Stimulated activated CD8-positive, alpha-beta memory T cell treated with anti-CD3 and anti-CD28 coated beads, Interleukin-7, amount 100 ng/mL, for 4 hours (primary cell): ENCODE results near the gene STEEP1.

Experiments used
- DNase-seq, 2 donors: peaks; one replicate each; pipeline ENCODE4 v3.0.0-alpha.2; 2020; ENCODE audit warnings: low read depth in 2 of 2

Gene STEEP1

GRCh38 chrX:119565107-119565663 is at the start of gene STEEP1:
STEEP1 (minus strand) TSS chrX:119565409; CDS start chrX:119565355, 54 bp downstream.
- DNase-seq, result peak; percentile 81 to 85

DNA sequence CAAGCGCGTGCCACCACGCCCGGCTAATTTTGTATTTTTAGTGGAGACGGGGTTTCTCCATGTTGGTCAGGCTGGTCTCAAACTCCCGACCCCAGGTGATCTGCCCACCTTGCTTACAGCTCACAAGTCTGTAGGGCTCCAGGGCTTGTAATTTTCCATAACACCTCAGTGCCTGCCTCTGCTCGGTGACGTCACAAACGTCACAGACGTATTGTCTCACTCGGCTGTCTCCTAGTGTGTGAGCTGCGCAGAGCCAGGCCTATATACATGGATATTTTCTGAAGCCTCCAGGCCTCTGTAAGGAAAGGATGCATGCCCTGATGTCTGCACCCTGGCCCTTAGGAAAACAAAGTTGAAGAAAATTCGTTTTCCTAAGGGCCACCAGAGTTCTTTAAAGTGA is 49.6 kb upstream of the STEEP1 start:
- DNase-seq, result no peak

DNA sequence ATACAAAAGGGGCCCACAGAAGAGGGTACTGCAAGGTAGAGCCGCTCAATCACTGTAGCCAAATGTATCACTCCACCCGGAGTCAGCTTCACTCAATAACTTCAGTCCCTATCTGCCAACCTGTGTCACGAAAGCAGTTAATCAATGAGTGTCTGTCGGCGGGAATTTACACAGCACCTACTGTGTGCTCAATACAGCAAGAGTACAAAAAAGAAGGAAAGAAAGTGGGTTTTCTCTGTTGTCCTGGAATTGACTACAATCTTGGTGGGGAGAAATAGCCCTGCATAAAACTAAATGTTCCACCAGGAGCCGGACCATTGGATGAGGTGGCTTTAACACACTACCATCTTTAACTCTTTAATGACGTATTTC is 41.8 kb upstream of the STEEP1 start:
- no peak for DNase-seq

DNA sequence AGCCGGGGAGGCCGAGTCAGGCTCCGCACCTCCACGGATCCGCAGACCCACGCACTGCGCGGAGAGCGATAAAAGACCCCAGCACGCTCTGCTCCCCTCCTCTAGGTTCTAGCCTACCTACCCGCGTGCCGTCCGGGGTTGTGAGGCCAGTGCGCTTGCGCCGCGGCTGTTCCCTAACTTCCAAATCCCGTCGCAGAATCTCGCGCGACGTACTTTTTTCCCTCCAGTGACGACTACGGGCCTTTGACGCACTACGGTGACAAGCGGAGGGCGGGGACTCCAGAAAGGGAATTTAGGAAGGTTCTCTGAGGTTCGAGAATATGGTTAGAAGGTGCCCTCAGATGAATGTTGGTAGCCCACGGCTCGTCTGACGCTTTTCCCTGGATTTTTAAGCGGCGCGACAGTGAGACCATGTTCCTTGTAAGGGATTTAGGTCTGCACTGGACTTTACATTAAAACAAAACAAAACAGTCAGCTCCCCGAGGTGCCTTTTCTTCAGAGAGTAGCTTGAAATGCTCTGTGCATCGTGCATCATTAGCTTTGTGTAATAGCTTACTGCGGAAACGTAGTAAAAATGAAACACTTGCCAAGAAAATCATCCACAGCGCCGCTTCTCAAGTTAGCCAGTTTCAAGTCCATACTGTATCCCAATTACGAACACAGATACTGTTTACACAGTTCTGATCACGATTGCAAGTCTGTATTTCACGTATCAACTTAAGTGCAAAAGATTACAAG is 41.2 kb upstream of the STEEP1 start, which contains the start of gene NKRF:
TSS of gene NKRF (minus strand) at position 145 of the 738 bp plus-strand sequence.
- DNase-seq, result peak; percentile 81 to 82

GRCh38 chrX:119605464-119606279 is 40.5 kb upstream of the STEEP1 start:
- peak; percentile 7 to 46 for DNase-seq

- no peak for DNase-seq
These were observed 39.7 kb upstream of the STEEP1 start for GRCh38 chrX:119604766-119605463.

DNA sequence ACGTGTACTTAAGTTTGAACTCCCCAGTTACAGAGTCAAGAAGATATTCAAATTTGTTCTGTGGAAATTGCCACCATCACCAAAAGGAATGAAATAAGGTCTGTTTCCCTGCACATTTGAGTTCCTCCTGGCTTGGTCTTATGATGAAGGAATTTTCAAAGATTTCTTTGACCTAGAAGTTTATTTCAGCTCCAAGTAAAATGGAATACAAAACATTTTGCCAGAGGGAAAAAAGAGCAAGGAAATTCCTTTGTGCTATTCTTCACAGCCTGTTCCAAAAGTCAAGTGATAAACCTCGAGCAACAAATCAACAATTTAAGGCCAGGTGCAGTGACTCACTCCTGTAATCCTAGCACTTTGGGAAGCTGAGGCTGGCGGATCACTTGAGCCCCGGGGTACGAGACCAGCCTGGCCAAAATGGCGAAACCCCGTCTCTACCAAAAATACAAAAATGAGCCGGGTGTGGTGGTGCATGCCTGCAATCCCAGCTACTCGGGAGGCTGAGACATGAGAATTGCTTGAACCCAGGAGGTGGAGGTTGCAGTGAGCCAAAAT is 37.6 kb upstream of the STEEP1 start:
- no peak for DNase-seq

DNA sequence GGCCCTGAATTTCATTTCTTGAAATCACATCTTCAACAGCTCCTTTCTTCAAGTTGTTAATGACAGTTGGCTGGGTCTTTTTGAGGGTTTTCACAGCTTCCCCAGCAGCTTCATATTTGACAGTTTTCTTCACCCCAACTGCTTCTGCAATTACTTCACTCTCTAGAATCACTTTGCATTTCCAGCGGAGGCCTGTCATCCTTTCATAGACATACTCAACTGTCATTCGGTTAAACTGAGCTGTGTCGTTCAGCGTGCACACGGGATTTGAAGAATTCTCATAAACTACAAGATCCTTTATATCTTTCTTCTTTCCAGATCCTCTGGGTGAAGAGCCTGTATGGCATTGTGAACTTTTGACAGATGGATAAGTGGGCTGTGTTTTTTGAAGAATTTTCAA is 24.6 kb upstream of the STEEP1 start:
- no peak for DNase-seq

DNA sequence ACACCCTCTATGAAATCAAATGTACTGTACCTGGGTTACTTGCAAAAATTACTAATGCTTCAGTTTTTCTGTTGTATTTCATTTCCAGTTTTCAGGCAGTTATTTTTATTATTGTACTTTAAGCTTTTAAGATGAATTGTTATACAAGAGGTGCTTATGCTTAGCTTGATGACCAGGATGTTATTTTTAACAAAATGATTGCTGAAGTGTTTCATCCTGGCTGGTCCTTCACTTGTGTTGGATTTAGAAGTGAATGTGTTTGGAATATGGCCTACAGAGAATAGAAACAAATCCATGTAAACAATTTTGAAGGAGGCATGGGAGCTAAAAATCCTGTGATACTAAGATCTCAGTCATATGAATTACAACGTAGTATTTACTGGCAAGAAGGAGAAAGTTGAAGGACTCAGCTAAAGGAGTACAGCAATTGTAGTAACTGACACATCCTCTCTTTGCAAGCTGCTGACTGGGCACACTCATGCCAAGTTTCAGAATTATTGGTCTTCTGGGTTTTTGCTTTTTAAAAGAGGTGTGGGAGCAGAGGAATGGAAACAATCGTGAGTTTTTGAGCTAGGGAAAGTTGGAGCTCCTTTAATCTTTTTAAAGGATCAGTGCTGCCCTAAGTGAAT is 18.3 kb upstream of the STEEP1 start:
- no peak for DNase-seq

DNA sequence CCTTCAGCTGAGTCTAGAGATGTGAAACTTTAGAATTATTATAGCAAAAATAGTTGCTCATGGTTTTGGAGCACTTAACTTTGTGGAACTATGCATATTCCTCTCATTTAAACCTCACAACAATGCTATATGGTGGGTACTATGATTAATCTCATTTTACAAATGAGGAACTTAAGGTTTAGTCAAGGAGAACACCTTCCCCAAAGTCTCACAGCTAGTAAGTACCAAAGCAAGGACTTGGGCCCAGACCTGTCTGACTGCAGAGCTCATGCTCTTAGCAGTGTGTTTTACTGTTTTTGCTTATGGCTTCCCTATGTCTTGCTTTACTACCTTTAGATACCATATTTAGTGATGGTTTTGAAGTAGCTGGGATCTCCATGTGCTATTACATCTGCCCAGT is 14.2 kb upstream of the STEEP1 start:
- no peak for DNase-seq

- DNase-seq, result peak; percentile 79 to 84
These were observed 9.4 kb upstream of the STEEP1 start, which contains the start of gene UBE2A for GRCh38 chrX:119574394-119575266. UBE2A (plus strand) TSS chrX:119574563; CDS start chrX:119574712, 149 bp downstream.

- DNase-seq, result no peak
These were observed 8.7 kb upstream of the STEEP1 start for GRCh38 chrX:119573840-119574393.

- DNase-seq, result no peak
These were observed 8.0 kb upstream of the STEEP1 start for GRCh38 chrX:119573222-119573621.

- no peak for DNase-seq
These were observed 5.2 kb upstream of the STEEP1 start for GRCh38 chrX:119570351-119570835.

GRCh38 chrX:119552508-119552907 is 12.7 kb downstream of the STEEP1 start:
- DNase-seq, result no peak

GRCh38 chrX:119549327-119550016 is 15.7 kb downstream of the STEEP1 start:
- DNase-seq, result no peak

DNA sequence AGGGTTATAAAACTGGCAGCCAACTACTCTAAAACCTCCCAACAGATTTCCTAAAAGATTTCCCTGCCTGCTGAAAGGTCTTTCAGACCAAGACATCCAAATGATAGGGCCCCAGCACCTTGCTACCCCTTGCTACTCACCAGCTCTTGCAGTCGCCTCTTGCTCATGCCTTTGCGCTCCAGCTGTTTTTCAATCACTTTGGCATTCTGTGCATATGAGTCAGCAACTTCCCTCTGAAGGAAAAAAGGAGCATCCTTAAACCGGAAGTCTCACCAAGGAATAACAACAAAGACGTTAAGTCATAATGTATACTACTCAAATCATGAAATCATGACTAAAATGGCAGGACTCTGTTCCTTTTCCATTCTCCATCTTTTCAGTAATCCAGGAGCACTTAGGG is 24.0 kb downstream of the STEEP1 start:
- no peak for DNase-seq

DNA sequence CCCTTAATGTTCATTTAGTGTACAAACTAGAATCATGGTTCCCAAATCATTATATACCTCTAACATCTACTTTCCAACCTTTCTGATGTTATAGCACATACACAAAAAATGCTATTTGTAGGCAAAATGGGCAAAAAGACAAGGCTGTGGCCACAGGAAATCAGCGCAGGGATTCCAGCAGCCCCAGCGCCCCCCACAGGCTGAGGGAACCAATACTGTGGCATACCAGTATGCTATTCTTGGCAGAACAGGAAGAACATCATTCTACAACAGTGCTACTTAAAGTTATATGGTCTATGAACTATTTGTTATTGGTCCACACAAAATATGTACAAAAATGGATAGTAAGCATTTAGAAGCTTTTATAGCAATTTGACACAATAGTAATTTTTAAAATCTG is 25.3 kb downstream of the STEEP1 start:
- DNase-seq, result no peak

GRCh38 chrX:119537487-119537886 is 27.7 kb downstream of the STEEP1 start:
- no peak for DNase-seq
